HEK293 (cell line): ENCODE results near the gene FALEC.

ENCODE experiments used
- GFI1B ChIP-seq: fragments of 450-650 bp; formaldehyde crosslinking; IDR thresholded peaks from 2 replicates; pipeline ENCODE4 v1.5.1; 2016; ENCODE audit warnings: missing biosample characterization, missing genetic modification characterization
- MZF1 ChIP-seq: fragments of 450-650 bp; formaldehyde crosslinking; IDR thresholded peaks from 2 replicates; pipeline ENCODE4 v1.5.1; 2017; ENCODE audit warnings: missing biosample characterization, missing genetic modification characterization, borderline replicate concordance
- SETDB1 ChIP-seq: IDR thresholded peaks from one replicate; pipeline ENCODE4 v1.6.1; 2017; ENCODE audit warnings: mild to moderate bottlenecking, low read length, moderate library complexity, mixed read lengths; ENCODE audit not compliant: insufficient read length
- SP3 ChIP-seq: fragments of 450-650 bp; formaldehyde crosslinking; IDR thresholded peaks from 2 replicates; pipeline ENCODE4 v1.5.1; 2016; ENCODE audit warnings: missing biosample characterization, missing genetic modification characterization
- TRIM28 ChIP-seq: IDR thresholded peaks from 2 replicates; pipeline ENCODE4 v1.6.1; 2011; ENCODE audit warnings: low read length, control low read depth, borderline replicate concordance
- TSHZ1 ChIP-seq: fragments of 450-650 bp; formaldehyde crosslinking; IDR thresholded peaks from 2 replicates; pipeline ENCODE4 v1.5.1; 2016; ENCODE audit warnings: missing biosample characterization, missing genetic modification characterization, borderline replicate concordance
- YY1 ChIP-seq: fragments of 450-650 bp; formaldehyde crosslinking; IDR thresholded peaks from 2 replicates; pipeline ENCODE4 v1.5.1; 2018; ENCODE audit warnings: missing biosample characterization, missing genetic modification characterization
- ZBTB1 ChIP-seq: fragments of 450-650 bp; formaldehyde crosslinking; IDR thresholded peaks from 2 replicates; pipeline ENCODE4 v1.5.1; 2016; ENCODE audit warnings: missing biosample characterization, missing genetic modification characterization
- ZBTB20 ChIP-seq: fragments of 450-650 bp; formaldehyde crosslinking; IDR thresholded peaks from 2 replicates; pipeline ENCODE4 v1.5.1; 2016; ENCODE audit warnings: missing biosample characterization, missing genetic modification characterization
- ZFHX2 ChIP-seq: fragments of 450-650 bp; formaldehyde crosslinking; conservative IDR thresholded peaks from 2 replicates; pipeline ENCODE4 v1.5.1; 2016; ENCODE audit warnings: missing biosample characterization, missing genetic modification characterization
- ZFP3 ChIP-seq: fragments of 450-650 bp; formaldehyde crosslinking; IDR thresholded peaks from 2 replicates; pipeline ENCODE4 v1.5.1; 2016; ENCODE audit warnings: low read depth, missing biosample characterization, missing genetic modification characterization
- ZNF10 ChIP-seq: fragments of 450-650 bp; formaldehyde crosslinking; IDR thresholded peaks from 2 replicates; pipeline ENCODE4 v1.5.1; 2017; ENCODE audit warnings: missing biosample characterization, missing genetic modification characterization
- ZNF133 ChIP-seq: fragments of 450-650 bp; formaldehyde crosslinking; IDR thresholded peaks from 2 replicates; pipeline ENCODE4 v1.5.1; 2016; ENCODE audit warnings: missing biosample characterization, missing genetic modification characterization
- ZNF146 ChIP-seq: fragments of 450-650 bp; formaldehyde crosslinking; IDR thresholded peaks from 2 replicates; pipeline ENCODE4 v1.5.1; 2016; ENCODE audit warnings: missing biosample characterization, missing genetic modification characterization
- ZNF239 ChIP-seq: fragments of 450-650 bp; formaldehyde crosslinking; IDR thresholded peaks from 2 replicates; pipeline ENCODE4 v1.5.1; 2016; ENCODE audit warnings: missing biosample characterization, missing genetic modification characterization
- ZNF324 ChIP-seq: fragments of 450-650 bp; formaldehyde crosslinking; IDR thresholded peaks from 2 replicates; pipeline ENCODE4 v1.5.1; 2016; ENCODE audit warnings: missing biosample characterization, missing genetic modification characterization
- ZNF423 ChIP-seq: fragments of 450-650 bp; formaldehyde crosslinking; IDR thresholded peaks from 2 replicates; pipeline ENCODE4 v1.5.1; 2016; ENCODE audit warnings: missing biosample characterization, missing genetic modification characterization
- ZNF449 ChIP-seq: fragments of 450-650 bp; formaldehyde crosslinking; IDR thresholded peaks from 2 replicates; pipeline ENCODE4 v1.5.1; 2017; ENCODE audit warnings: missing biosample characterization, mild to moderate bottlenecking, missing genetic modification characterization, moderate library complexity
- ZNF510 ChIP-seq: fragments of 450-650 bp; formaldehyde crosslinking; IDR thresholded peaks from 2 replicates; pipeline ENCODE4 v1.5.1; 2018; ENCODE audit warnings: mild to moderate bottlenecking, missing genetic modification characterization, missing biosample characterization; ENCODE audit not compliant: insufficient replicate concordance
- ZNF513 ChIP-seq: fragments of 450-650 bp; IDR thresholded peaks from 2 replicates; pipeline ENCODE4 v1.5.1; 2018; ENCODE audit warnings: missing biosample characterization, missing genetic modification characterization
- ZNF561 ChIP-seq: fragments of 450-650 bp; IDR thresholded peaks from 2 replicates; pipeline ENCODE4 v1.5.1; 2018; ENCODE audit warnings: missing biosample characterization, missing genetic modification characterization, borderline replicate concordance
- ZNF837 ChIP-seq: fragments of 450-650 bp; formaldehyde crosslinking; IDR thresholded peaks from 2 replicates; pipeline ENCODE4 v1.5.1; 2016; ENCODE audit warnings: missing biosample characterization, missing genetic modification characterization
- ZSCAN30 ChIP-seq: fragments of 450-650 bp; IDR thresholded peaks from 2 replicates; pipeline ENCODE4 v1.5.1; 2018; ENCODE audit warnings: missing biosample characterization, mild to moderate bottlenecking, missing genetic modification characterization, moderate library complexity
- TF ChIP-seq, protein P1 (sequence below): fragments of 450-650 bp; formaldehyde crosslinking; IDR thresholded peaks from 2 replicates; pipeline ENCODE4 v1.5.1; 2016; ENCODE audit warnings: missing biosample characterization, missing genetic modification characterization
- TF ChIP-seq, protein P2 (sequence below): fragments of 450-650 bp; formaldehyde crosslinking; IDR thresholded peaks from 2 replicates; pipeline ENCODE4 v1.5.1; 2016; ENCODE audit warnings: missing biosample characterization, missing genetic modification characterization
- TF ChIP-seq, protein P3 (sequence below): fragments of 450-650 bp; formaldehyde crosslinking; IDR thresholded peaks from 2 replicates; pipeline ENCODE4 v1.5.1; 2017; ENCODE audit warnings: missing biosample characterization, missing genetic modification characterization

The FALEC gene

GRCh38 chr1:150515328-150516049 is at the start of gene FALEC (continued):
- TF ChIP-seq ZNF10 (tag by site-specific recombination), result no peak
- TF ChIP-seq ZNF239 (tag by site-specific recombination), result no peak
- 0 out of 2 replicates have a peak, but pooled peaks have one; percentile 24 for TF ChIP-seq GFI1B (tag by site-specific recombination)
- no peak for TF ChIP-seq ZNF146
- TF ChIP-seq ZNF837 (tag by site-specific recombination), result no peak
- TF ChIP-seq TRIM28, result no peak
- TF ChIP-seq ZBTB20, result peak; percentile 75; the same call in 1 of the 2 replicates
- TF ChIP-seq, protein P1, sequence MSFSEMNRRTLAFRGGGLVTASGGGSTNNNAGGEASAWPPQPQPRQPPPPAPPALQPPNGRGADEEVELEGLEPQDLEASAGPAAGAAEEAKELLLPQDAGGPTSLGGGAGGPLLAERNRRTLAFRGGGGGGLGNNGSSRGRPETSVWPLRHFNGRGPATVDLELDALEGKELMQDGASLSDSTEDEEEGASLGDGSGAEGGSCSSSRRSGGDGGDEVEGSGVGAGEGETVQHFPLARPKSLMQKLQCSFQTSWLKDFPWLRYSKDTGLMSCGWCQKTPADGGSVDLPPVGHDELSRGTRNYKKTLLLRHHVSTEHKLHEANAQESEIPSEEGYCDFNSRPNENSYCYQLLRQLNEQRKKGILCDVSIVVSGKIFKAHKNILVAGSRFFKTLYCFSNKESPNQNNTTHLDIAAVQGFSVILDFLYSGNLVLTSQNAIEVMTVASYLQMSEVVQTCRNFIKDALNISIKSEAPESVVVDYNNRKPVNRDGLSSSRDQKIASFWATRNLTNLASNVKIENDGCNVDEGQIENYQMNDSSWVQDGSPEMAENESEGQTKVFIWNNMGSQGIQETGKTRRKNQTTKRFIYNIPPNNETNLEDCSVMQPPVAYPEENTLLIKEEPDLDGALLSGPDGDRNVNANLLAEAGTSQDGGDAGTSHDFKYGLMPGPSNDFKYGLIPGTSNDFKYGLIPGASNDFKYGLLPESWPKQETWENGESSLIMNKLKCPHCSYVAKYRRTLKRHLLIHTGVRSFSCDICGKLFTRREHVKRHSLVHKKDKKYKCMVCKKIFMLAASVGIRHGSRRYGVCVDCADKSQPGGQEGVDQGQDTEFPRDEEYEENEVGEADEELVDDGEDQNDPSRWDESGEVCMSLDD (tag by site-specific recombination), result peak; percentile 85
- TF ChIP-seq MZF1 (tag by site-specific recombination), result 0 out of 2 replicates have a peak, but pooled peaks have one; percentile 15
- TF ChIP-seq ZSCAN30 (tag by site-specific recombination), result peak; percentile 91
- no peak for TF ChIP-seq TSHZ1 (tag by site-specific recombination)
- TF ChIP-seq SP3 (tag by site-specific recombination), result peak; percentile 61
- TF ChIP-seq YY1 (tag by site-specific recombination), result no peak
- TF ChIP-seq ZNF449 (tag by site-specific recombination), result no peak; the same call in 1 of the 2 replicates
- peak; percentile 94 for TF ChIP-seq ZFHX2 (tag by site-specific recombination)
- TF ChIP-seq ZNF510 (tag by site-specific recombination), result no peak
- no peak for TF ChIP-seq ZFP3
- TF ChIP-seq ZNF133 (tag by site-specific recombination), result no peak
- no peak for TF ChIP-seq ZNF324 (tag by site-specific recombination)
- 0 out of 2 replicates have a peak, but pooled peaks have one; percentile 8 for TF ChIP-seq ZNF423 (tag by site-specific recombination)
- TF ChIP-seq ZNF561, result peak; percentile 71; the same call in 1 of the 2 replicates
- TF ChIP-seq, protein P2, sequence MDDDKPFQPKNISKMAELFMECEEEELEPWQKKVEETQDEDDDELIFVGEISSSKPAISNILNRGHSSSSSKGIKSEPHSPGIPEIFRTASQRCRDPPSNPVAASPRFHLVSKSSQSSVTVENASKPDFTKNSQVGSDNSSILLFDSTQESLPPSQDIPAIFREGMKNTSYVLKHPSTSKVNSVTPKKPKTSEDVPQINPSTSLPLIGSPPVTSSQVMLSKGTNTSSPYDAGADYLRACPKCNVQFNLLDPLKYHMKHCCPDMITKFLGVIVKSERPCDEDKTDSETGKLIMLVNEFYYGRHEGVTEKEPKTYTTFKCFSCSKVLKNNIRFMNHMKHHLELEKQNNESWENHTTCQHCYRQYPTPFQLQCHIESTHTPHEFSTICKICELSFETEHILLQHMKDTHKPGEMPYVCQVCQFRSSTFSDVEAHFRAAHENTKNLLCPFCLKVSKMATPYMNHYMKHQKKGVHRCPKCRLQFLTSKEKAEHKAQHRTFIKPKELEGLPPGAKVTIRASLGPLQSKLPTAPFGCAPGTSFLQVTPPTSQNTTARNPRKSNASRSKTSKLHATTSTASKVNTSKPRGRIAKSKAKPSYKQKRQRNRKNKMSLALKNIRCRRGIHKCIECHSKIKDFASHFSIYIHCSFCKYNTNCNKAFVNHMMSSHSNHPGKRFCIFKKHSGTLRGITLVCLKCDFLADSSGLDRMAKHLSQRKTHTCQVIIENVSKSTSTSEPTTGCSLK, result no peak
- TF ChIP-seq, protein P3, sequence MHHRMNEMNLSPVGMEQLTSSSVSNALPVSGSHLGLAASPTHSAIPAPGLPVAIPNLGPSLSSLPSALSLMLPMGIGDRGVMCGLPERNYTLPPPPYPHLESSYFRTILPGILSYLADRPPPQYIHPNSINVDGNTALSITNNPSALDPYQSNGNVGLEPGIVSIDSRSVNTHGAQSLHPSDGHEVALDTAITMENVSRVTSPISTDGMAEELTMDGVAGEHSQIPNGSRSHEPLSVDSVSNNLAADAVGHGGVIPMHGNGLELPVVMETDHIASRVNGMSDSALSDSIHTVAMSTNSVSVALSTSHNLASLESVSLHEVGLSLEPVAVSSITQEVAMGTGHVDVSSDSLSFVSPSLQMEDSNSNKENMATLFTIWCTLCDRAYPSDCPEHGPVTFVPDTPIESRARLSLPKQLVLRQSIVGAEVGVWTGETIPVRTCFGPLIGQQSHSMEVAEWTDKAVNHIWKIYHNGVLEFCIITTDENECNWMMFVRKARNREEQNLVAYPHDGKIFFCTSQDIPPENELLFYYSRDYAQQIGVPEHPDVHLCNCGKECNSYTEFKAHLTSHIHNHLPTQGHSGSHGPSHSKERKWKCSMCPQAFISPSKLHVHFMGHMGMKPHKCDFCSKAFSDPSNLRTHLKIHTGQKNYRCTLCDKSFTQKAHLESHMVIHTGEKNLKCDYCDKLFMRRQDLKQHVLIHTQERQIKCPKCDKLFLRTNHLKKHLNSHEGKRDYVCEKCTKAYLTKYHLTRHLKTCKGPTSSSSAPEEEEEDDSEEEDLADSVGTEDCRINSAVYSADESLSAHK, result peak; percentile 91
- TF ChIP-seq ZBTB1 (tag by site-specific recombination), result no peak
- no peak; the same call in 1 of the 2 replicates for TF ChIP-seq ZNF513 (tag by site-specific recombination)
- no peak for TF ChIP-seq SETDB1
